ENCODE data around the gene TSEN54.
"Not testable (repeated sequence)": the region's sequence is repeated elsewhere in the genome, so short reads cannot be mapped to it uniquely, and the experiment has no call there.

Gene TSEN54

GRCh38 chr17:75516255-75516618 is at the start of gene TSEN54:
Gene TSEN54, plus strand, starts transcription at chr17:75516528. Its CDS starts 33 bp downstream, at chr17:75516561.
- DNase-seq (ENCODE audit: low read depth in 4 of 4, low spot score in 1 of 4), result peak; percentile 83 to 96 (median 90)

GRCh38 chr17:75468291-75468754 is 48.0 kb upstream of the TSEN54 start:
- DNase-seq (ENCODE audit: low read depth in 4 of 4, low spot score in 1 of 4), result no peak

- DNase-seq (ENCODE audit: low read depth in 4 of 4, low spot score in 1 of 4), result no peak
Observed at GRCh38 chr17:75468779-75469373, 47.5 kb upstream of the TSEN54 start.

GRCh38 chr17:75471207-75471606 is 45.1 kb upstream of the TSEN54 start:
- DNase-seq (ENCODE audit: low read depth in 4 of 4, low spot score in 1 of 4), result no peak

- no peak for DNase-seq (ENCODE audit: low read depth in 4 of 4, low spot score in 1 of 4)
Observed at GRCh38 chr17:75472119-75472518, 44.2 kb upstream of the TSEN54 start.

GRCh38 chr17:75473246-75473645 is 43.1 kb upstream of the TSEN54 start:
- no peak for DNase-seq (ENCODE audit: low read depth in 4 of 4, low spot score in 1 of 4)

GRCh38 chr17:75474736-75475135 is 41.6 kb upstream of the TSEN54 start:
- no peak for DNase-seq (ENCODE audit: low read depth in 4 of 4, low spot score in 1 of 4)

- DNase-seq (ENCODE audit: low read depth in 4 of 4, low spot score in 1 of 4), result no peak
Observed at GRCh38 chr17:75475144-75475835, 41.0 kb upstream of the TSEN54 start.

GRCh38 chr17:75475851-75476250 is 40.5 kb upstream of the TSEN54 start:
- no peak for DNase-seq (ENCODE audit: low read depth in 4 of 4, low spot score in 1 of 4)

- no peak for DNase-seq (ENCODE audit: low read depth in 4 of 4, low spot score in 1 of 4)
Observed at GRCh38 chr17:75476271-75476671, 40.1 kb upstream of the TSEN54 start.

- no peak for DNase-seq (ENCODE audit: low read depth in 4 of 4, low spot score in 1 of 4)
Observed at GRCh38 chr17:75476752-75477489, 39.4 kb upstream of the TSEN54 start.

- DNase-seq (ENCODE audit: low read depth in 4 of 4, low spot score in 1 of 4), result not testable (repeated sequence)
Observed at GRCh38 chr17:75477490-75477862, 38.9 kb upstream of the TSEN54 start.

- DNase-seq (ENCODE audit: low read depth in 4 of 4, low spot score in 1 of 4), result no peak
Observed at GRCh38 chr17:75478508-75478907, 37.8 kb upstream of the TSEN54 start.

GRCh38 chr17:75480281-75480680 is 36.0 kb upstream of the TSEN54 start:
- no peak for DNase-seq (ENCODE audit: low read depth in 4 of 4, low spot score in 1 of 4)

GRCh38 chr17:75481194-75482068 is 34.9 kb upstream of the TSEN54 start:
- no peak for DNase-seq (ENCODE audit: low read depth in 4 of 4, low spot score in 1 of 4)

GRCh38 chr17:75482098-75482942 is 34.0 kb upstream of the TSEN54 start:
- DNase-seq (ENCODE audit: low read depth in 4 of 4, low spot score in 1 of 4), result no peak

- DNase-seq (ENCODE audit: low read depth in 4 of 4, low spot score in 1 of 4), result no peak
Observed at GRCh38 chr17:75485688-75486087, 30.6 kb upstream of the TSEN54 start.

- DNase-seq (ENCODE audit: low read depth in 4 of 4, low spot score in 1 of 4), result no peak
Observed at GRCh38 chr17:75486151-75486550, 30.2 kb upstream of the TSEN54 start.

GRCh38 chr17:75486951-75487350 is 29.4 kb upstream of the TSEN54 start:
- DNase-seq (ENCODE audit: low read depth in 4 of 4, low spot score in 1 of 4), result no peak

- peak in 3 of 4 experiments; percentile 7 to 12 (median 8) for DNase-seq (ENCODE audit: low read depth in 4 of 4, low spot score in 1 of 4)
Observed at GRCh38 chr17:75487351-75488070, 28.8 kb upstream of the TSEN54 start.

Data from stimulated activated CD4-positive, alpha-beta T cell treated with anti-CD3 and anti-CD28 coated beads, Interleukin-1b, Interleukin-23, amount 100 ng/mL, for 24 hours (primary cell).